GM12872 (cell line): ENCODE results near the gene SARNP.

Experiments
- CTCF ChIP-seq: IDR thresholded peaks from 3 replicates; pipeline ENCODE4 v1.5.1; 2011; ENCODE audit warnings: low read depth, mild to moderate bottlenecking, low read length, moderate library complexity; ENCODE audit not compliant: insufficient read depth

Gene SARNP

GRCh38 chr12:55728186-55728938, 89.2 kb downstream of the SARNP start:
- no peak for TF ChIP-seq CTCF

- no peak for TF ChIP-seq CTCF
These were observed 89.8 kb downstream of the SARNP start for GRCh38 chr12:55727643-55728185.

GRCh38 chr12:55726971-55727370, 90.6 kb downstream of the SARNP start:
- no peak for TF ChIP-seq CTCF

- TF ChIP-seq CTCF = no peak
These were observed 92.0 kb downstream of the SARNP start for GRCh38 chr12:55725556-55725955.

- TF ChIP-seq CTCF = no peak
These were observed 92.6 kb downstream of the SARNP start for GRCh38 chr12:55724940-55725309.

- TF ChIP-seq CTCF = peak; percentile 78
These were observed 93.1 kb downstream of the SARNP start for GRCh38 chr12:55724226-55724939.

- no peak for TF ChIP-seq CTCF
These were observed 93.9 kb downstream of the SARNP start for GRCh38 chr12:55723516-55724225.
